ENCODE data around the gene B3GALT5.

The B3GALT5 gene

GRCh38 chr21:39720126-39720778, 107.5 kb downstream of the B3GALT5 start:
- DNase-seq (ENCODE audit: low read depth, low spot score) = no peak
- no peak overlapping the region for H3K4me3 ChIP-seq (ENCODE audit: low read length)

DNA sequence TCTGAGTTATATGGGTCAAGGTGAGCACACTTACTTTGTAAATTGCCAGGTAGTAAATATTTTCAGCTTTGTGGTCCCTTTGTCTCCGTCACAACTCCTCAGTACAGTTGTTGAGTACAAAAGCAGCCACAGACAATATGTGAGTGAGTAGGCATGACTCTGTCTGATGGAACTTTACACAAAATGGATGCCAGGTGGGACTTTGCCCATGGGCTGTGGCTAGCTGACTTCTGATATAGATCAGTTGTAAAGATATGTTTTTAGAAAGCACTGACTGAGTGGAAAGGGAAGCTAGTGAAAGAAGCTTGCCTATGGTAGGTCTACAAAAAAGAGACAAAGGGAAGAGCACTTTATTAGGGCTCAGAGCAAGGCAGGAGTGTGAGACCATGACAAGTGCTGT, 109.1 kb downstream of the B3GALT5 start:
- H3K4me3 ChIP-seq (ENCODE audit: low read length) = no peak overlapping the region
- DNase-seq (ENCODE audit: low read depth, low spot score) = no peak

Data from Jurkat, Clone E6-1 (cell line).